Measurements from ENCODE around the gene FOXN4.

FOXN4 gene

GRCh38 chr12:109290061-109290460 lies 19.0 kb downstream of the FOXN4 start:
- no peak overlapping the region for H3K9ac ChIP-seq (ENCODE audit: low read length)
- H3K27ac ChIP-seq (ENCODE audit: low read depth, low read length), result no peak overlapping the region
- TF ChIP-seq, protein P1, sequence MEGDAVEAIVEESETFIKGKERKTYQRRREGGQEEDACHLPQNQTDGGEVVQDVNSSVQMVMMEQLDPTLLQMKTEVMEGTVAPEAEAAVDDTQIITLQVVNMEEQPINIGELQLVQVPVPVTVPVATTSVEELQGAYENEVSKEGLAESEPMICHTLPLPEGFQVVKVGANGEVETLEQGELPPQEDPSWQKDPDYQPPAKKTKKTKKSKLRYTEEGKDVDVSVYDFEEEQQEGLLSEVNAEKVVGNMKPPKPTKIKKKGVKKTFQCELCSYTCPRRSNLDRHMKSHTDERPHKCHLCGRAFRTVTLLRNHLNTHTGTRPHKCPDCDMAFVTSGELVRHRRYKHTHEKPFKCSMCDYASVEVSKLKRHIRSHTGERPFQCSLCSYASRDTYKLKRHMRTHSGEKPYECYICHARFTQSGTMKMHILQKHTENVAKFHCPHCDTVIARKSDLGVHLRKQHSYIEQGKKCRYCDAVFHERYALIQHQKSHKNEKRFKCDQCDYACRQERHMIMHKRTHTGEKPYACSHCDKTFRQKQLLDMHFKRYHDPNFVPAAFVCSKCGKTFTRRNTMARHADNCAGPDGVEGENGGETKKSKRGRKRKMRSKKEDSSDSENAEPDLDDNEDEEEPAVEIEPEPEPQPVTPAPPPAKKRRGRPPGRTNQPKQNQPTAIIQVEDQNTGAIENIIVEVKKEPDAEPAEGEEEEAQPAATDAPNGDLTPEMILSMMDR (IDR thresholded peaks at IDR 0.05; ENCODE audit: insufficient read depth, low read length, poor library complexity, severe bottlenecking), result no peak
- TF ChIP-seq EZH2phosphoT487 (conservative IDR thresholded peaks at IDR 0.05; ENCODE audit: low read length), result no peak
- H3K9me3 ChIP-seq (ENCODE audit: insufficient read depth, low read length), result no peaks in the 10 kb centered on the region
- H3K4me2 ChIP-seq (ENCODE audit: low read depth, low read length, poor library complexity, severe bottlenecking), result no peak overlapping the region
- H3K27me3 ChIP-seq (ENCODE audit: low read length), result no peaks in the 10 kb centered on the region
- H3F3A ChIP-seq (ENCODE audit: insufficient read depth), result no peaks in the 10 kb centered on the region
- H3K36me3 ChIP-seq (ENCODE audit: low read length), result no peaks in the 10 kb centered on the region
- H2AFZ ChIP-seq (ENCODE audit: low read depth, low read length, severe bottlenecking), result no peak overlapping the region
- H3K4me3 ChIP-seq (ENCODE audit: insufficient read depth, low read length, poor library complexity, severe bottlenecking), result no peak overlapping the region
- H4K20me1 ChIP-seq (ENCODE audit: low read depth, low read length), result no peaks in the 10 kb centered on the region
- H3K79me2 ChIP-seq (ENCODE audit: insufficient read depth, low read length), result no peaks in the 10 kb centered on the region
- H3K9me2 ChIP-seq (replicated peaks; ENCODE audit: insufficient read depth, low read length), result no peaks in the 10 kb centered on the region

DNA sequence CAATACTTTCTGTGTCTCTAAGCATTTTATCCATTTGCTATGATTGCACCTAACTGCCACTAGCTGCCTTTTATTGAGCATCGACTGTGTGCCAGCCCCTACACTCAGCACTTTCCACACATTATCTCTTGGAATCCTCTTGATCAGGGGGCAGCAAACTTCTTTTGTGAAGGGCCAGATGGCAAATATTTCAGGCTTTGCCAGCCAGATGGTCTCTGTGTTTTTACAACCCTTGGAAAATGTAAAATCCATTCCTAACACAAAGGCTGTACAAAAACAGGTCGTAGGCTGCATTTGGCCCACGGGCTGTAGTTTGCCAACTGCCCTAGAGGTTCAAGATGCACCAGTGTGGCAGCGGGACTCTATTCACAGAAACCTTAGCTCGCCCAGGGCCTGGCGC lies 19.5 kb downstream of the FOXN4 start:
- no peak overlapping the region for H3K4me2 ChIP-seq (ENCODE audit: low read depth, low read length, poor library complexity, severe bottlenecking)
- no peaks in the 10 kb centered on the region for H3F3A ChIP-seq (ENCODE audit: insufficient read depth)
- no peaks in the 10 kb centered on the region for H3K9me2 ChIP-seq (replicated peaks; ENCODE audit: insufficient read depth, low read length)
- no peaks in the 10 kb centered on the region for H3K27me3 ChIP-seq (ENCODE audit: low read length)
- H3K27ac ChIP-seq (ENCODE audit: low read depth, low read length), result no peak overlapping the region
- no peaks in the 10 kb centered on the region for H3K36me3 ChIP-seq (ENCODE audit: low read length)
- no peak overlapping the region for H3K9ac ChIP-seq (ENCODE audit: low read length)
- no peaks in the 10 kb centered on the region for H3K79me2 ChIP-seq (ENCODE audit: insufficient read depth, low read length)
- H3K9me3 ChIP-seq (ENCODE audit: insufficient read depth, low read length), result no peaks in the 10 kb centered on the region
- no peaks in the 10 kb centered on the region for H4K20me1 ChIP-seq (ENCODE audit: low read depth, low read length)
- H2AFZ ChIP-seq (ENCODE audit: low read depth, low read length, severe bottlenecking), result no peak overlapping the region
- no peak for TF ChIP-seq EZH2phosphoT487 (conservative IDR thresholded peaks at IDR 0.05; ENCODE audit: low read length)
- TF ChIP-seq, protein P1 (IDR thresholded peaks at IDR 0.05; ENCODE audit: insufficient read depth, low read length, poor library complexity, severe bottlenecking), result no peak
- no peak overlapping the region for H3K4me3 ChIP-seq (ENCODE audit: insufficient read depth, low read length, poor library complexity, severe bottlenecking)

DNA sequence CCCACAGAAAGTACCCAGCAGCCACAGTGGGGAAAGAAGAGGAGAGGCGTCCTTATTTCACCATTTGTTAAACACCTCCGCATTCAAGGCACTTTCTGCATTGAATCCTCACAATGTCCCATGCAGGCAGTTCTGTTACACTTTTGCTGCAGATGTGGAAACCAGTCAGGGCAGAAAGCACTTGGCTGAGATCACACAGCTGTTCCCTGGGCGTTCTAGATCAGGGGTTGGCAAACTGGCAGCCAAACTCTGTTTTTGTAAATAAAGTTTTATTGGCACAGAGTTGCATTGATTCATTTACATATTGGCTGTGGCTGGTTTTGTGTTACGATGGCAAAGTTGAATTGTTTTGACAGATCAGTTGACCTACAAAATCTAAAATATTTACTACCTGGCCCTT lies 20.1 kb downstream of the FOXN4 start:
- Histone ChIP-seq H3K79me2 (ENCODE audit: insufficient read depth, low read length) (no peaks in the 10 kb centered on the region), H3K9ac (ENCODE audit: low read length) (no peak overlapping the region), H3K36me3 (ENCODE audit: low read length) (no peaks in the 10 kb centered on the region), H3K9me3 (ENCODE audit: insufficient read depth, low read length) (no peaks in the 10 kb centered on the region), H3K9me2 (replicated peaks; ENCODE audit: insufficient read depth, low read length) (no peaks in the 10 kb centered on the region), H3K27me3 (ENCODE audit: low read length) (no peaks in the 10 kb centered on the region), H3F3A (ENCODE audit: insufficient read depth) (no peaks in the 10 kb centered on the region), H3K4me2 (ENCODE audit: low read depth, low read length, poor library complexity, severe bottlenecking) (no peak overlapping the region), H4K20me1 (ENCODE audit: low read depth, low read length) (no peaks in the 10 kb centered on the region), H3K27ac (ENCODE audit: low read depth, low read length) (no peak overlapping the region), H3K4me3 (ENCODE audit: insufficient read depth, low read length, poor library complexity, severe bottlenecking) (no peak overlapping the region), H2AFZ (ENCODE audit: low read depth, low read length, severe bottlenecking) (no peak overlapping the region)
- TF ChIP-seq, protein P1 (IDR thresholded peaks at IDR 0.05; ENCODE audit: insufficient read depth, low read length, poor library complexity, severe bottlenecking), result no peak
- no peak for TF ChIP-seq EZH2phosphoT487 (conservative IDR thresholded peaks at IDR 0.05; ENCODE audit: low read length)
